NCI-H526 treated with DMSO at 0.1 percent for 48 hours (cell line): ENCODE data around the gene TEKT5.

ENCODE experiments used
- DNase-seq: peaks from one replicate; lab custom pipeline; 2025; lab: John Stamatoyannopoulos, UW

Gene TEKT5

DNA sequence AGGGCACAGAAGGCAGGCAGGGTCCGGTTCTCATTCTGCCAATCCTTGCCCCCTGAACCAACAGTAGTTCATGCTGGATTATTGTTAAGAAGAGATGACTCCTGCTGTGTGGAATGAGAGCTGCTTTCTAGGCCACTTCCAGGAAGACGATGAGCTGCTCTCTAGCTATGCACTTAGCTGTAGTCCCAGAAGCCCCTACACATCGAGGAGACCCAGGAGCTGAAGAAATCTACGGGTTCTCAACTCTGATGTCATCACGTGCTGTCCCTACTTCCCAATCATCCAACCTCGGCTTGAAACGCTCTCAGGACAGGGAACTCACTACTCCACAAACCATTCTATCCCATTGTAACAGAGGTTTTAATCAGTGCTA, 85.3 kb downstream of the TEKT5 start:
- DNase-seq, result no peak

GRCh38 chr16:10608687-10609401, 85.9 kb downstream of the TEKT5 start:
- no peak for DNase-seq

DNA sequence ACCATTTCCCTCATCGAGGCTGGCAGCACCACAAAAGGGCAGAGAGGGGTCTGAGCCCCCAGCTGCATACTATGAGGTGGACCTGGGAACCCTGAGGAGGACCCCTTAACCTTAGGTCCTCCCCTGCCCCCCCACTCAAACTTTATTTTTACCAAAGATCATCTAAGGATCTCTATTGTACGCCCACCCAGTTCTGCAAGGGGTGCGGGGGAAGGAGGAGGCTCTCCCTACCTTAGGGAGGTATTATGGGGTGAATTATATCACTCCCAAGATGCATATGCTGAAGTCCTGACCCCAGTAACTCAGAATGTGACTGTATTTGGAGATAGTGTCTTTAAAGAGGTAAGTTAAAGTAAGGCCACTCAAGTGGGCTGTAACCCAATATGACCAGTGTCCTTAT, 87.6 kb downstream of the TEKT5 start:
- DNase-seq, result no peak

DNA sequence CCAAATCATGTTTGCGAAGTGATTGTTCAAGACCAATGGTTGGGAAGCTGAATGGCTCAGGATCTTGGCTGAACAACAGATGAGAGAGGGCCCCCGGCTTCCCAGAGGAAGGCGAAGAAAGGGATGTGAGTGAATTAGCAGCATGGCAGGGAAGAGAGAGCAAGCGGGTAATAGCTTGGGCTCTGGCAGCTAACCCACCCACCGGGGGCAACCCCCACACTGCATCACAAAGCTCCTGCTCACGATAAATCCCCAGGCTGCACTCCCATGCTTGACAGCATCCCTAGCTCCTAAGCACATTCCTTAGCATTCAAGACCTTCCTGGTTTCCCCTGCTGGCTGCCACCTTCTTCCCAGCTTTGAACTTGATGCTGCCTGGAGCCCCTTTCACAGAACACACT, 88.1 kb downstream of the TEKT5 start:
- no peak for DNase-seq

GRCh38 chr16:10605636-10606035, 89.1 kb downstream of the TEKT5 start:
- DNase-seq, result no peak

GRCh38 chr16:10601444-10602408, 93.0 kb downstream of the TEKT5 start:
- DNase-seq, result no peak

DNA sequence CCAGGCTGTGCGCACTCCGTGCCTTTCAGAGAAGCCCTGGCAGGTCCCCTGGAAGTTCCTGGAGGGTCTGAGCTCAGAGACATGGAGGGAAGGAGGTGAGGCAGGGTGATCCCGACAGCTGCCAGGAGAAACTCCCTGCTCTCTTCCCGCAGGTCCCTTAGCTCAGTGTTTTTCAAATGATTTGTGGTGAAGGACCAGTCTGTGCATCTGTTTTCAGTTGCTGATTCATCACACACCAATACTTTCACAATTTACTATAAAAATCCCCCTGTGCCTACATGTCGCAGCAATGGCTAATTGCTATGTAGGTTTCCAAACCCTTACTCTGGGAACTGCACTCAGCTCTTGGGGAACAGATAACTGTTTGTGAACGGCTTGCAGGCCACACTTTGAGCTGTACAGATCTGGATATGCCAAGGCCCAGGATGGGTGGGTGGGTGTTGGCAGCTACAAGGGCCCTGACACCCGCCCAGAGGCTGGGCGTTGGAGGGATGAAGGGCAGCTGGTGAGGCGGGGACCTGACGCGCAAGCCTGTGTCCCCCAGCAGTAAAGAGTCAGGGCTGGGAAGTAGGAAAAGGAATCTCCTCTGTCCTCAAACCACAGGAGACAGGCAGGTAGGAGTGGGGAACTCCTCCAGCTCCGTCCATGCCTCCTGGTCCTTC, 93.8 kb downstream of the TEKT5 start:
- no peak for DNase-seq

GRCh38 chr16:10599626-10600025, 95.1 kb downstream of the TEKT5 start:
- DNase-seq, result no peak

DNA sequence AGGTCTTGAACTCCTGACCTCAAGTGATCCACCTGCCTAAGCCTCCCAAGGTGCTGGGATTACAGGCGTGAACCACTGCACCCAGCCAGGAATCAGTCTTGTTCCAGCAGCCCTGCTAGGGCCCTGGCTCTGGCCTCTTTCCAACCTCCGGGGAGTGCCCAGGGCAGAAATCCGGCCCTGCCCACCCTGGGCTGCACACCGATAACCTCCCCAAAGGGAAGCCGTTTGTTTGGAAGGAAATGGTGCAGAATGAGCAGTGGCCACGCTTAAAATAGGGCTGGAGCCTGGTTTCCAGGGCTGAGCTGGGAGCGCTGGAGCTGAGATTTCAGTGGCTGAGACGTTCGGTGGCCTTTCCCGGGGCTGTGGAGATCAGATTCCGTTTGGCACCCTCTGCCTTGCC, 96.6 kb downstream of the TEKT5 start:
- no peak for DNase-seq

GRCh38 chr16:10597187-10597601, 97.5 kb downstream of the TEKT5 start:
- DNase-seq, result no peak

GRCh38 chr16:10594312-10594950, 100.3 kb downstream of the TEKT5 start:
- peak; percentile 76 for DNase-seq

- DNase-seq, result no peak
These were observed 102.1 kb downstream of the TEKT5 start for GRCh38 chr16:10592611-10593010.

DNA sequence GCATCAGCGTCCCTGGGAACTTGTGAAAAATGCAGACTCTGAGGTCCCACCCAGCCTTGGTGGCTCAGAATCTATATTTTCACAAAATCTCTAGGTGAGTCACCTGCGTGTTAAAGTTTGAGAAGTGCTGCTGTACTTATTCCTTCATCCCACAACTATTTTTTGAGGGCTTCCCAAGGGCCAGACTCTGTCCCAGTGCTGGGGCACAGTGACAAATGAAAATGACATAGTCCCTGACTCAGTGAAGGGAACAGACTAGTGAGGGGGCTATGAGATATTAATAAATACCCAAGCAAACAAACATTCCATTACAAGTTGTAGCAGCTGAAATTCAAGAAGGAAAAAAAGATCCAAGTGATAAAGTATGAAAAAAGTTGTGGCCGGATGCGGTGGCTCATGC, 104.4 kb downstream of the TEKT5 start:
- DNase-seq, result no peak

DNA sequence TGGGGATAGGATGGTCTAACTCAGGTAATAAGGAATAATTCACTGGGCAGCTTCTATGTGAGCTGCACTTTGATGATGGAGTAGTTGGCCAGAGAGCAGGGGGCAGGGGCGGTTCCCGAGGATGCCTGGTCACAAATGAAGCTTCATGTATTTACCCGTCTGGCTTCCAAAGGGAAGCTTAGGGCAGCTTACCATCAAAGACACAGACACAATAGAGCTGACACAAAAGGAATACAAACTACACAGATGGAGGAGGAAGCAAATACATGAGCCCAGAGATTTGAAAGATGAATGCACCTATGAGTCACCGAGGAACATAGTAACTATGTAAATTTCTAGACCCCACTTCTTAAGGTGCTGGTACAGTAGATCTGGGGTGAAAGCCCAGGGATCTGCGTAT, 105.6 kb downstream of the TEKT5 start:
- no peak for DNase-seq

DNA sequence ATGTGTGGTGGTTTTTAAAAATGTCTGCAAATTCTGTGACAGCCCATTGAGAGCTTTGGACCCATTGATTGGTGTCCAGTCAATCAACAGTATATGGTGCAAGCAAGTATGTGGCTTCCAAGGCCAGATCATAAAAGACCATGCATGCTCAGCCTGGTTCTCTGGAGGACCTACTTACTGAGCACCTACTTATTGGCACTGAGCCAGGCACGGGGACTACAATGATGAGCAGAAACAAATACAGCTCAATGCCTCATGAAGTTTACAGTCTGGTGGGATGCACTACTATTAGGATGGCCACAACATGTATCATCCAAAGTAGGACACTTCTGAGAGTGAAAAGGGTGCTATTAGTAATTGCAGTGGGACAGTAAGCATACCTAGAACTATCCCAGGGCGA, 107.1 kb downstream of the TEKT5 start:
- no peak for DNase-seq

- DNase-seq, result no peak
These were observed 109.7 kb downstream of the TEKT5 start for GRCh38 chr16:10584981-10585438.

DNA sequence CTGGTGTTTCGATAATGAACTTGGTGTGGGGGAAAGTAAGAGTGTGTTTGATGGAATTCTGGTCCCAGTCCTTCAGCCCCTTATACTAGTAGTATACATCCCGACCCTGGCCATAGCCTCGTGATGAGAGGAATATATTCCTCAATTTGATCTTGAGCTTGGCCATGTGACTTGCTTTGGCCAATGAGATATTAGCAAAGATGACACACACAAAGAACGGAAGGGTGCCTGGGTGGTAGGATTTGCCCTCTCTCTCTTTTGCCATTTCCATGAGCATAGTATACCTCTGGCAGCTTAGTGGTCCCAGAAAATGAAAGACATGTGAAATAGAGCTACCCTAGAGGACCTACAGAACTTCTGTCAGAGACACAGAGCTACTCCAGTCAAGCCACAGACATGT, 111.5 kb downstream of the TEKT5 start:
- no peak for DNase-seq

DNA sequence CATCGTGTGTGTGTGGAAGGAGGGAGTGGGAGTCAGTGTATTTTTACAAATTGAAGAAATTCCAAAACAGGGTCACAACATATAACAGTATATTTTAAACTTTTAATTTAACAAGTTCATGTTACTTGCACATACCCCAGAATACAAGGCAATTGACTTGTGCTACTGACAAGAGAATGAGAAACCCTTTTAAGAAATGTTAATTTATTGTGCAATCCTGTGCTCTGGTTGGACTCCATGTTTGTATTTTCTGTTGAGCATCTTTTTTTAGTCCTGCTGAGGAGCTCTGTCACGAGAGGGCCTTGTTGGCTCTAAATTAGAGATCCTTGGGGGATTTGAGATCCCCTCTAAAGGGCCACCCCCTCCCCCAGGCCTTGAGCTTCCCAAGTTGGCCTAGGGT, 113.2 kb downstream of the TEKT5 start:
- DNase-seq, result no peak

- no peak for DNase-seq
These were observed 113.9 kb downstream of the TEKT5 start for GRCh38 chr16:10580883-10581247.

DNA sequence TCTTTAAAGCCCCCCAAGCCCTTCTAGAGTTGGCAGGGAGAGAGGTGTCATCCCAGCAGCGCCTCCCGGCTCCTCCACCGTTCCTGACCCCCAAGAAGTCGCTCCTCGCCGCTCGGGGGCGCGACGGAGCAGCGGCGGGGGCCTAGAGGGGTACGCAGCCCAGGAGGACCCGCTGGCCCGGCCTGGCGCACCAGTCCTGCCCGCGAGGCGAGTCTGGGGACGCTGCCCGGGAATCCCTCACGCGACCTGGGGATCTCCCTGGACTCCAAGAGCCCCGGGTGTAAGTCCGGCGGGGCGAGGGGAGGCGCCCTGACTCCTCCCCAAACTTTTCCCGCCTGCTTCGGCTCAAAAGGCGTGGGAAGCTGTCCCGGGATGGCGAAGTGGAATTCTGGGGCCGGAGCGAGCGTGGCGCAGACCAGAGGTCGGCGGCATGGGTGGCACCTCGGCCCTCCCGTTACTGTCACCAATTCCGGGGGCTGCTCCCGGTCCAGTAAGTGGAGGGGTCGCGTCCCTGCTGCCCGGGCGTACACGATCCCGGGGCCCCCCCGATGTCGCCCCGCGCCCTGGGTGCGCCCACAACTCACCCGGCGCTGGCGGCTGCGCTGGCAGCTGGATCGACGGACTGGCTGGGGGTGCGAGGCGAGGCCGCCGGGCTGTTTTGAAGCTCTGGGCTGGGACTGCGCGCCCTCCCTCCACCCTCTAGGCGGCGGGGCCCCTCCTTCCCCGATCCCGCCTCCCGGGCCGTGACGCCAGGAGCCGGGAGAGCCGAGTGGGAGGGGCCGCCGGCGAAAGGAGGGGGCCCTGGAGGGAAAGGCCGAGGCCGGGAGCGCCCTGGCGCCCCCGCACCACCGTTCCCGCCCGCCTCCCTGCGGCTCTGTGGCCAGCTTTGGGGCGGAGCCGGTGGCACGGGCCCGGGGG, 114.5 kb downstream of the TEKT5 start, which contains the start of gene EMP2:
TSS of gene EMP2 (minus strand) at position 634 of the 918 bp plus-strand sequence. CDS start 32,981 bp downstream, outside the sequence.
- DNase-seq, result peak; percentile 69

DNA sequence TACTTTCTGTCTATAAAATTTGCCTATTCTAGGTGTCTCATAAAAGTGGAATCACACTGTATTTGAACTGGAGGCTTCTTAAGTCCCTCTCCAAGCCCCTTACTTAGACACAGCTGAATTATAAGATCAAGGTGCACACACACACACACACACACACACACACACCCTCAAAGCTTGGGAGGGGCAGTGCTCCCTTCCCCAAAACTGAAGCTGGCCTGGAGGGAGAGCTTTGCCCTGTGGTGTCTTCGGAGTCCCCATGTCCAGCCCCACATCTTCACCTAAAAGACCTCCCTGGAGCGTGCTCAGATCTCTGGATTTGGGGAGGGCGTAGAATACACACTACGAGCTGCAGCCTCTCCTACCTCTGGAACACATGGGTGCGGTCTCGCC, 115.2 kb downstream of the TEKT5 start:
- no peak for DNase-seq
